ENCODE data around the gene AANAT.

AANAT gene

GRCh38 chr17:76467366-76467765, at the start of gene AANAT:
Gene AANAT, plus strand, starts transcription at chr17:76467603. Its CDS starts 1,144 bp downstream, at chr17:76468747.
- DNase-seq = no peak

GRCh38 chr17:76419576-76420260, 47.7 kb upstream of the AANAT start:
- no peak for DNase-seq

GRCh38 chr17:76420356-76421043, 46.9 kb upstream of the AANAT start:
- no peak for DNase-seq

GRCh38 chr17:76421044-76421407, 46.4 kb upstream of the AANAT start:
- no peak for DNase-seq

GRCh38 chr17:76422406-76422805, 45.0 kb upstream of the AANAT start:
- DNase-seq = no peak

- DNase-seq = no peak
Observed at GRCh38 chr17:76422860-76423259, 44.5 kb upstream of the AANAT start.

- no peak for DNase-seq
Observed at GRCh38 chr17:76426853-76427252, 40.5 kb upstream of the AANAT start.

GRCh38 chr17:76427501-76428231, 39.7 kb upstream of the AANAT start:
- DNase-seq = no peak

GRCh38 chr17:76428511-76428910, 38.9 kb upstream of the AANAT start:
- DNase-seq = no peak

- no peak for DNase-seq
Observed at GRCh38 chr17:76431509-76431908, 35.9 kb upstream of the AANAT start.

- DNase-seq = no peak
Observed at GRCh38 chr17:76432004-76432403, 35.4 kb upstream of the AANAT start.

- no peak for DNase-seq
Observed at GRCh38 chr17:76432712-76433336, 34.6 kb upstream of the AANAT start.

GRCh38 chr17:76433693-76434092, 33.7 kb upstream of the AANAT start:
- DNase-seq = no peak

GRCh38 chr17:76434870-76435269, 32.5 kb upstream of the AANAT start:
- DNase-seq = no peak

- no peak for DNase-seq
Observed at GRCh38 chr17:76435751-76436150, 31.7 kb upstream of the AANAT start.

- DNase-seq = peak; percentile 74
Observed at GRCh38 chr17:76437467-76438402, 29.7 kb upstream of the AANAT start.

GRCh38 chr17:76438906-76439305, 28.5 kb upstream of the AANAT start:
- DNase-seq = no peak

GRCh38 chr17:76439314-76439928, 28.0 kb upstream of the AANAT start:
- DNase-seq = no peak

GRCh38 chr17:76440751-76441362, 26.5 kb upstream of the AANAT start:
- peak; percentile 30 for DNase-seq

GRCh38 chr17:76441686-76442340, 25.6 kb upstream of the AANAT start:
- DNase-seq = no peak

All from NCI-H146 (cell line).